Panc1 (cell line): ENCODE measurements around the gene SPINT1. TPM values are rescaled to one million over a fixed set of nuclear protein-coding genes. Genes with fewer than 3 reads are reported as not detected.

ENCODE experiments used
- ATAC-seq: fragments of 200-7000 bp; cut with Tn5 transposase; 2 replicates; pipeline ENCODE4 v1.9.1; 2020; ENCODE audit warnings: mild to moderate bottlenecking, moderate library complexity
- BruUV-seq: library from RNA; stranded (reverse); fragments of 400-500 nt; replicated peaks from 2 replicates; lab custom pipeline; 2021; lab: Mats Ljungman, UMichigan
- CTCF ChIA-PET: fragments of 300-600 bp; sonication (Branson Sonifier 250); formaldehyde crosslinking; loops from one replicate; lab custom pipeline; 2022; ENCODE audit warnings: antibody characterized with exemption; lab: Charles Lee
- POLR2A ChIA-PET: fragments of 300-600 bp; sonication (Branson Sonifier 250); formaldehyde crosslinking; loops from one replicate; lab custom pipeline; 2022; ENCODE audit warnings: antibody characterized with exemption; lab: Charles Lee
- DNase-seq: peaks from one replicate; pipeline ENCODE4 v3.0.0-alpha.2; 2010; ENCODE audit warnings: low read depth, low spot score
- H3K27ac ChIP-seq: 2 replicates; pipeline ENCODE4 v1.5.1; 2011; ENCODE audit warnings: mild to moderate bottlenecking, low read length, inconsistent platforms
- H3K27me3 ChIP-seq: fragments of 200-500 bp; sonication (Bioruptor generic); 2 replicates; pipeline ENCODE4 v1.6.0; 2014; ENCODE audit warnings: low read length, inconsistent platforms; ENCODE audit not compliant: control insufficient read depth, insufficient read depth
- H3K36me3 ChIP-seq: fragments of 200-500 bp; sonication (Bioruptor generic); 2 replicates; pipeline ENCODE4 v1.5.1; 2014; ENCODE audit warnings: inconsistent platforms, mild to moderate bottlenecking, low read length, moderate library complexity; ENCODE audit not compliant: control insufficient read depth, insufficient read depth
- H3K4me1 ChIP-seq: 2 replicates; pipeline ENCODE4 v1.5.1; 2011; ENCODE audit warnings: inconsistent platforms, mild to moderate bottlenecking, low read length, moderate library complexity; ENCODE audit not compliant: control insufficient read depth, insufficient read depth
- H3K4me3 ChIP-seq, 2 experiments: 2 replicates each; pipeline ENCODE4 v1.5.1; 2011 to 2012; ENCODE audit warnings: low read depth in 2 of 2, low read length in 2 of 2, mild to moderate bottlenecking in 2 of 2, inconsistent platforms in 1 of 2, moderate library complexity in 1 of 2
- H3K9me3 ChIP-seq: fragments of 200-500 bp; sonication (Bioruptor generic); 2 replicates; pipeline ENCODE4 v1.5.1; 2014; ENCODE audit warnings: low read depth, mild to moderate bottlenecking, inconsistent platforms, low read length, moderate library complexity; ENCODE audit not compliant: control insufficient read depth, insufficient read depth
- CTCF ChIP-seq: fragments of 450-650 bp; IDR thresholded peaks from 2 replicates; pipeline ENCODE4 v1.5.1; 2017; ENCODE audit warnings: mild to moderate bottlenecking
- POLR2AphosphoS5 ChIP-seq: IDR thresholded peaks from 2 replicates; pipeline ENCODE4 v1.6.1; 2012; ENCODE audit warnings: mild to moderate bottlenecking, low read depth, low read length, moderate library complexity
- SIN3A ChIP-seq: IDR thresholded peaks from 2 replicates; pipeline ENCODE4 v1.6.1; 2012; ENCODE audit warnings: low read depth, mild to moderate bottlenecking, low read length, moderate library complexity, borderline replicate concordance; ENCODE audit not compliant: insufficient read depth
- TCF7L2 ChIP-seq: IDR thresholded peaks from 2 replicates; pipeline ENCODE4 v1.6.1; 2011; ENCODE audit warnings: mild to moderate bottlenecking, low read depth, low read length, inconsistent platforms
- in situ Hi-C: cut with HindIII; loops from 2 replicates; pipeline ENCODE4 v1.10.0; 2016; ENCODE audit warnings: low sequenced_read_pairs, low pct_unique_long_range_greater_than_20kb
- intact Hi-C: fragments of 100-400 bp; cut with micrococcal nuclease; formaldehyde crosslinking; loops from one replicate; pipeline ENCODE4 v1.10.0; 2022; ENCODE audit not compliant: unreplicated experiment
- total RNA-seq: library from RNA; stranded (reverse); gene quantifications from one replicate; pipeline ENCODE4 v1.2.1, GENCODE V29; 2021; ENCODE audit not compliant: unreplicated experiment
- TF ChIP-seq, protein P1 (sequence below), 2 experiments: IDR thresholded peaks; 2 replicates each; pipeline ENCODE4 v1.6.1; 2011 to 2012; ENCODE audit warnings: low read depth in 2 of 2, control low read depth in 1 of 2, low read length in 1 of 2, mild to moderate bottlenecking in 1 of 2, moderate library complexity in 1 of 2; ENCODE audit not compliant: insufficient read depth in 1 of 2

SPINT1 gene
- total RNA-seq, 1 experiment from 2014 or later = 32.7 TPM

GRCh38 chr15:40904552-40905201 lies 60.8 kb downstream of the SPINT1 start:
- ChIA-PET CTCF (interaction anchor here (0.5 to 1.5 kb wide), 4 partner anchors 20 to 279 kb away, joined by 3 to 4 read pairs (median 4); no protein-coding TSS in a partner anchor), POLR2A (no interaction called here)
- Histone ChIP-seq H3K4me1 (peaks cover 24% of the 10 kb centered on the region), H3K27me3 (no peaks in the 10 kb centered on the region), H3K4me3 (no peak overlapping the region), H3K36me3 (no peaks in the 10 kb centered on the region), H3K9me3 (no peaks in the 10 kb centered on the region), H3K27ac (no peak overlapping the region)
- BruUV-seq = no TSS peak
- in situ Hi-C loops = no loop called here
- ATAC-seq = no peak
- DNase-seq = no peak
- intact Hi-C loops = loop anchor here (1.0 kb wide), 1 partner anchor 118 kb away; no protein-coding TSS in a partner anchor
- TF ChIP-seq POLR2AphosphoS5 = no peak
- no peak for TF ChIP-seq TCF7L2
- TF ChIP-seq SIN3A = no peak
- TF ChIP-seq, protein P1, sequence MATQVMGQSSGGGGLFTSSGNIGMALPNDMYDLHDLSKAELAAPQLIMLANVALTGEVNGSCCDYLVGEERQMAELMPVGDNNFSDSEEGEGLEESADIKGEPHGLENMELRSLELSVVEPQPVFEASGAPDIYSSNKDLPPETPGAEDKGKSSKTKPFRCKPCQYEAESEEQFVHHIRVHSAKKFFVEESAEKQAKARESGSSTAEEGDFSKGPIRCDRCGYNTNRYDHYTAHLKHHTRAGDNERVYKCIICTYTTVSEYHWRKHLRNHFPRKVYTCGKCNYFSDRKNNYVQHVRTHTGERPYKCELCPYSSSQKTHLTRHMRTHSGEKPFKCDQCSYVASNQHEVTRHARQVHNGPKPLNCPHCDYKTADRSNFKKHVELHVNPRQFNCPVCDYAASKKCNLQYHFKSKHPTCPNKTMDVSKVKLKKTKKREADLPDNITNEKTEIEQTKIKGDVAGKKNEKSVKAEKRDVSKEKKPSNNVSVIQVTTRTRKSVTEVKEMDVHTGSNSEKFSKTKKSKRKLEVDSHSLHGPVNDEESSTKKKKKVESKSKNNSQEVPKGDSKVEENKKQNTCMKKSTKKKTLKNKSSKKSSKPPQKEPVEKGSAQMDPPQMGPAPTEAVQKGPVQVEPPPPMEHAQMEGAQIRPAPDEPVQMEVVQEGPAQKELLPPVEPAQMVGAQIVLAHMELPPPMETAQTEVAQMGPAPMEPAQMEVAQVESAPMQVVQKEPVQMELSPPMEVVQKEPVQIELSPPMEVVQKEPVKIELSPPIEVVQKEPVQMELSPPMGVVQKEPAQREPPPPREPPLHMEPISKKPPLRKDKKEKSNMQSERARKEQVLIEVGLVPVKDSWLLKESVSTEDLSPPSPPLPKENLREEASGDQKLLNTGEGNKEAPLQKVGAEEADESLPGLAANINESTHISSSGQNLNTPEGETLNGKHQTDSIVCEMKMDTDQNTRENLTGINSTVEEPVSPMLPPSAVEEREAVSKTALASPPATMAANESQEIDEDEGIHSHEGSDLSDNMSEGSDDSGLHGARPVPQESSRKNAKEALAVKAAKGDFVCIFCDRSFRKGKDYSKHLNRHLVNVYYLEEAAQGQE (IDR thresholded peaks at IDR 0.05; ENCODE audit: insufficient read depth in 1 of 2, low read depth in 2 of 2, low read length in 1 of 2) = no peak
- no peak for TF ChIP-seq CTCF

DNA sequence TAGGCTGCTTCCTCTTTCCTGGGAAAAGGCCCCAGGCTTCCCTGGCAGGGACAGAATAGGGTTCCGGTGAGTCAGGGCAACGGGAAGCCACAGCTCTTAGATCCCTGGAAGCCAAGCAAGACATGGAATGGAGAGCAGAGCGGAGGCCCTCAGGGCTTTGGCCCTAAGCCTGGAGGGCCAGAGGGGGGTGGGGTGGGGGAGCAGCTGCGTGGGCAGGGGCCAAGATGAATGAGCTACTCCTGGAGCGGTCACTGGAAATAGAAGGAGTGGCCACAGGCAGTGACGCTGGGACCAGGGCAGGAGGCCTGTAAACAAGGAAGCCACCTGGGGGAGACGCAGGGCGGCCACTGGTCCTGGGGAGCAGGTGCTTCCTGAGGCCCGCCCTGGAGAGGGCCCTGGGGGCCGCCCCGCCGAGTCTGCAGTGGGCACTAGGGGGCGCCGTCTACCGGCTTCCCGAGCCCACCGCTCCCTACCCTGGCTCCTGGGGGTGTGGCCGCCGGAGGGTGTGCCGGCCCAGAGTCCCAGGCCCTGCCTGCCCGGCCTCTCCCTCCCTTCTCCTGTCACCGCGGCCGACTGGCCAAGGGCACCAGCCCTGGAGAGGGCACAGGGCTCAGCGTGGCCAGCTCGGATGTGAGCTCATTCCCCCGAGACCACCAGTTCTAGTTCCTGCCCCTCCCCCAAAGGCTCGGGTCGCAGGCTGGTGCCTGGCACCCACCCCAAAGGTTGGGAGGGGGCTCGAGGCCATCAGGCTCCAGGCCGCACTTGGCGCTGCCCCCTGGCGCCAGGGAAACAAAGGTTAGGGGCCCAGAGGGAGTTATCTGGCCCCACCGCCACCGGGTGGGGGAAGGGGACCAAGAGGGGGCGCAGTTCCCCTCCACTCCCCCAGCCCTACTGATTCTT lies 62.5 kb downstream of the SPINT1 start:
- Histone ChIP-seq H3K36me3 (no peaks in the 10 kb centered on the region), H3K27ac (peak overlapping the region; percentile 83), H3K27me3 (no peaks in the 10 kb centered on the region), H3K4me3 (peak overlapping the region; percentile 41 to 63), H3K9me3 (no peaks in the 10 kb centered on the region), H3K4me1 (peaks cover 24% of the 10 kb centered on the region)
- ChIA-PET POLR2A (no interaction called here), CTCF (interaction anchor here (0.5 to 1.5 kb wide), 15 partner anchors 11 to 279 kb away, joined by 3 to 11 read pairs (median 6); partner anchors contain the start of genes DLL4 and VPS18)
- in situ Hi-C loops = no loop called here
- peak; percentile 70; the same call in 1 of the 2 replicates for TF ChIP-seq SIN3A
- peak; percentile 60; the same call in 1 of the 2 replicates for TF ChIP-seq POLR2AphosphoS5
- TF ChIP-seq, protein P1 (IDR thresholded peaks at IDR 0.05; ENCODE audit: insufficient read depth in 1 of 2, low read depth in 2 of 2, low read length in 1 of 2) = no peak
- peak; percentile 92 for TF ChIP-seq CTCF
- no TSS peak for BruUV-seq
- intact Hi-C loops = no loop called here
- DNase-seq (no peak), ATAC-seq (peak; percentile 82)
